Adrenal gland (tissue), 5 donors: ENCODE results near the gene ERN1.
A peak's percentile ranks its signal among the peaks of the same experiment; 100 is the strongest.

ENCODE experiments used
- CTCF ChIP-seq, 6 experiments: fragments of 450-650 bp in 4 of 6; fragments of 200-600 bp in 2 of 6; sonication (generic) in 1 of 6; IDR thresholded peaks; 1 replicate in 5 of 6; 2 replicates in 1 of 6; pipeline versions ENCODE4 v1.5.1 to v1.8.0; 2016 to 2021; ENCODE audit warnings: antibody characterized with exemption in 6 of 6, mild to moderate bottlenecking in 2 of 6, moderate library complexity in 1 of 6
- POLR2A ChIP-seq, 2 donors: fragments of 450-650 bp; IDR thresholded peaks; one replicate each; pipeline ENCODE4 v1.6.1; 2017; ENCODE audit warnings: antibody characterized with exemption in 2 of 2, mild to moderate bottlenecking in 2 of 2, moderate library complexity in 1 of 2
- donor health status: DM: no; HTN: no; CAD: no.

DNA sequence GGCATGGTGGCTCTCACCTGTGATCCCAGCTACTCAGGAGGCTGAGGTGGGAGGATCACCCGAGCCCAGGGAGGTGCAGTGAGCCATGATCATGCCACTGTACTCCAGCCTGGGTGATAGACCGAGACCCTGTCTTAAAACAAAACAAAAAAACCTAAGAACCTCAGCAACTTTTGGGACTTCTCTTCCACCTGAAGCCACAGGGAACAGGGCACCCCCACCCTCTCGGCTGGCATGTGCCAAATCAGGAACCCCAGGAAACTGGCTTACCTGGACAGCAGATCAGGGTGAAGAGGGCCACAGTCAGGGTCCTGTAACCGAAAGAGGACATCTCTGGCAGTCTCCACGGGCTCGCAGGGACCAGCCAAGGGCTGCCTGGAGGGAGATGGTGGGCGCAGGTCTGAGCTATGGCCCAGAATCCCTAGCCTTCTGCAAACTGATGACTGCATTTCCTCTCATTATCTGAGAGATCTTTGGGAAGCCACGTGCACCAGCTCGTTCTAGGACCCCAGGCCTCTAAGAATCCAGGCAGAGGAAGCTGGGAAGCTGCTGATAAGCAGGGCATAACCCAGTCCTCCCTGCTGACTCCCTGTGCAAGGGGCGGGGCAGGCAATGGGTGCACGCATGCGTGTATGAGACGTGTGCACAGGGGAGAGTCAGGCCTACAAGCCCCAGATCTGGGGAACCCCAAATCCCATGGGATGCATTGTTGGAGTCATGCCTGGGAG, 123.4 kb downstream of the ERN1 start:
- TF ChIP-seq CTCF (IDR thresholded peaks at IDR 0.05), result no peak
- peak in 1 of 2 donors; percentile 13 for TF ChIP-seq POLR2A (IDR thresholded peaks at IDR 0.05)
